NB4 (cell line): Measurements from ENCODE around the gene LCE7A.
A peak's percentile ranks its signal among the peaks of the same experiment; 100 is the strongest.

Experiments used
- DNase-seq: peaks from one replicate; pipeline ENCODE4 v3.0.0; 2010; ENCODE audit warnings: low read depth
- H3K4me3 ChIP-seq: one replicate; pipeline ENCODE4 v1.5.1; 2011; ENCODE audit warnings: mild to moderate bottlenecking, low read depth, low read length, moderate library complexity
- MYC ChIP-seq: IDR thresholded peaks from 2 replicates; pipeline ENCODE4 v1.6.1; 2011; ENCODE audit warnings: low read depth, low read length
- POLR2A ChIP-seq: IDR thresholded peaks from 2 replicates; pipeline ENCODE4 v1.6.1; 2011; ENCODE audit warnings: mild to moderate bottlenecking; ENCODE audit not compliant: insufficient read length; ENCODE audit errors: extremely low read depth
- TF ChIP-seq, protein P1 (sequence below): IDR thresholded peaks from one replicate; pipeline ENCODE4 v1.5.1; 2012; ENCODE audit warnings: low read depth, low read length
- TF ChIP-seq, protein P2 (sequence below): IDR thresholded peaks from 2 replicates; pipeline ENCODE4 v1.6.1; 2011; ENCODE audit warnings: low read depth, low read length

Gene LCE7A

DNA sequence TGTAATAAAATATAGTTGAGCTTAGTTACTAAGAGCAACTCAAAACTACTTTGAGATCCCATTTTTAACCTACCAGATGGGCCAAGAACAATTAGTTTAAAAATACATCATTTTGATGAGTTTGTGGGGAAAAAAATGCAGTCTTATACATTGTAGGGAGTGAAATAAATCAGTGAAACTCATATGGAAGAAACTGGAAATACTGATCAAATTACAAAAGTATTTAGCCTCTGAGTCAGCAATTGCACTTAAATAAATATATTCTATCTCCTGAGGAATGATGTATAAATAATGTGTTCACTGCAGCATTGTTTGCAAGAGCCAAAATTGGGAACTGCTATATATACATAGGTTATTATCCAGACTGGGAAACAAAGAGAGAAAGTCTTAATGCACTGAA lies 13.7 kb downstream of the LCE7A start:
- DNase-seq: no peak
- TF ChIP-seq, protein P1, sequence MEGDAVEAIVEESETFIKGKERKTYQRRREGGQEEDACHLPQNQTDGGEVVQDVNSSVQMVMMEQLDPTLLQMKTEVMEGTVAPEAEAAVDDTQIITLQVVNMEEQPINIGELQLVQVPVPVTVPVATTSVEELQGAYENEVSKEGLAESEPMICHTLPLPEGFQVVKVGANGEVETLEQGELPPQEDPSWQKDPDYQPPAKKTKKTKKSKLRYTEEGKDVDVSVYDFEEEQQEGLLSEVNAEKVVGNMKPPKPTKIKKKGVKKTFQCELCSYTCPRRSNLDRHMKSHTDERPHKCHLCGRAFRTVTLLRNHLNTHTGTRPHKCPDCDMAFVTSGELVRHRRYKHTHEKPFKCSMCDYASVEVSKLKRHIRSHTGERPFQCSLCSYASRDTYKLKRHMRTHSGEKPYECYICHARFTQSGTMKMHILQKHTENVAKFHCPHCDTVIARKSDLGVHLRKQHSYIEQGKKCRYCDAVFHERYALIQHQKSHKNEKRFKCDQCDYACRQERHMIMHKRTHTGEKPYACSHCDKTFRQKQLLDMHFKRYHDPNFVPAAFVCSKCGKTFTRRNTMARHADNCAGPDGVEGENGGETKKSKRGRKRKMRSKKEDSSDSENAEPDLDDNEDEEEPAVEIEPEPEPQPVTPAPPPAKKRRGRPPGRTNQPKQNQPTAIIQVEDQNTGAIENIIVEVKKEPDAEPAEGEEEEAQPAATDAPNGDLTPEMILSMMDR: no peak
- TF ChIP-seq POLR2A (no peak), MYC (no peak)
- TF ChIP-seq, protein P2, sequence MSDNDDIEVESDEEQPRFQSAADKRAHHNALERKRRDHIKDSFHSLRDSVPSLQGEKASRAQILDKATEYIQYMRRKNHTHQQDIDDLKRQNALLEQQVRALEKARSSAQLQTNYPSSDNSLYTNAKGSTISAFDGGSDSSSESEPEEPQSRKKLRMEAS: no peak
- H3K4me3 ChIP-seq: no peak overlapping the region

DNA sequence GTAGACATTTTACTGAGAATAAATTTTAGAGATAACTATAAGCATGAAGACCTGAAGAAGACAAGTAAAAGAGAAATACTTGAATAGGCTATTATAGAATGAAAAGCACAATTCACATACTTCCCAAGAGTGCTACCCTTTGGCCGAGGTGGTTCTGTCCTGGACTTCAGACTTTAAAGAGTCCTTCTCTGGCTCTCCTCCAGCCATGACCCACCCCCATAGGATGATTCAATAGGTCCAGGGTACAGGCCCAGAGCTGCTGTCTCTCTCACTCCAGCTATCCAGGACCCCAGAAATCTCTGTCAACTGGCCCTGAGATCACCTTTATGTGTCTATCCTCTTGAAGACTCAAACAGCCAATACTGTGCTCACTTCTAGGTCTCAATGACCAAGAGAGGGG lies 17.0 kb downstream of the LCE7A start:
- DNase-seq: no peak
- no peak overlapping the region for H3K4me3 ChIP-seq
- TF ChIP-seq POLR2A (no peak), MYC (no peak)
- TF ChIP-seq, protein P1: no peak
- TF ChIP-seq, protein P2: no peak

DNA sequence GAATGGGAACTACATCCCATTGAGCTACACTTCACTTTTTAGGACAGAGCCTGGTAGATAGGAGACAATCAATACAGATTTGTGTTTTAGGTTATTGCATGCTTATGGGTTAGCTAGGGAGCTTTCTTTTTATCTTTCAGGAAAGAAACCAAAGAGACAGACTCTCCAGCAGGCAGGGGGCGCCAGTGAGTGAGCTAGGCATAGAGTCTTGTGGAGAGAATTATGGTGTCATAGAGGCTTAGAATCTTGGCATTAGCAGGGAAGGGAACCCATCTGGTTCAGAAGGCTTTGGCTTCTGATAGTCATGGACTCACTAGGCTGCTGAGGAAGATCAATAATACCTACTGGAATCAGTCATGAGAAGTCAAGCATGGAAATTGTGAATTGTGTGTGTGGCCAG lies 18.2 kb downstream of the LCE7A start, which contains the start of gene SMCP:
Gene SMCP (plus strand): TSS at position 281 of the 400 bp plus-strand sequence. CDS start 6,101 bp downstream, outside the sequence.
- H3K4me3 ChIP-seq: no peak within 1 kb of the TSS
- DNase-seq: peak; percentile 21
- TF ChIP-seq, protein P2: no peak
- TF ChIP-seq POLR2A: no peak
- TF ChIP-seq, protein P1: peak; percentile 38
- TF ChIP-seq MYC: no peak

DNA sequence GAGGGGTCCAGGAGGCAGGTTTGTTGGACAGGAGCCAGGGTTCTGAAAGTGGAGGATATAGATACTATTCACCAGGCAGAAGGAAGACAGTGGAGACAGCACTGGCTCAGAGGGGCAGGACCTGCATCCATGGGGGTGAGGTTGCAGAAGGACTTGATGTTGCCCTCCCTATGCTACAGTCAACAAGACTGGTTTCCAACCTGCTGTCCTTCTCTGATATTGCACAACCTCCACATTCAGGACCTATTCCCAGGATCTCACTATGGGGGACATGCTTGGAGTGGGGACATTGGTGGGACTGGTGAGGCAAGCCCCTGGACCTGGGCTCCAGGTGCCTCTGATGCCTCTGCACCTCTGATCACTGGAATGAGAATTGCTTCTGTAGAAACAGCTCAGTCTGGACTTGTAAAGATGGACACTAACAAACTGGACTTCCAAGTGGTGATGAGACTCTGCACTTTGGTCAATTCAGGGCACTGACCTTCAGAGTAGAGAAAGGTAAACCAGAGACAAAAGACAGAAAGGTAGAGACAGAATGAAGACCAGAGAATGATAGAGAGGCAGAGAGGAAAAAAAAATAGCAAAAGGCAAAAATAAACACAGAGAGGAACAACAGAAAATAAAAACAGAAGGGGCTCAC lies 19.9 kb downstream of the LCE7A start:
- no peak for TF ChIP-seq POLR2A
- TF ChIP-seq MYC: no peak
- TF ChIP-seq, protein P1: no peak
- TF ChIP-seq, protein P2: no peak
- no peak overlapping the region for H3K4me3 ChIP-seq
- no peak for DNase-seq

DNA sequence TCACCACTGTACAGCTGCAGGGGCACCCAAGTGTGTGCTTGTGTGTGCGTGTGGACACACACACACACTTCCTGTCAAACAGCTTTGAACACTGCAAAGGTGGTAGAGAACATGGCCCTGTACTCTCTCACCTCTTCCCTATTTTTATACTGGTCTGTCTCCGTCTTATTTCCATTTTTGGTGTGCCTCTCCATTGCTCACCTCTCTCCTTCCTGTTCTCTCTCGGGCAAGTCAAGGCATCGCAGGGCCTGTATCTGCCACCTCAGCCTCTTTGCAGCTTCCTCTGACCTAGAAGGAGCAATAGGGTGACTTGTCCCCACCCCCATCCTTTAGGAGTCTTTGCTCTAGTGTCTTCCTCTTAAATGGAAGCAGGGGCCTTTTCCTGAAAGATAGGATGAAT lies 20.5 kb downstream of the LCE7A start:
- TF ChIP-seq, protein P1: no peak
- TF ChIP-seq MYC: no peak
- no peak for TF ChIP-seq POLR2A
- TF ChIP-seq, protein P2: no peak
- DNase-seq: no peak
- no peak overlapping the region for H3K4me3 ChIP-seq
